GM23338 (cell line): ENCODE data around the gene GAS1.

Experiments used
- CREB1 ChIP-seq: fragments of 250-450 bp; sonication (Bioruptor Pico); IDR thresholded peaks from 2 replicates; pipeline ENCODE4 v1.5.0; 2020; ENCODE audit warnings: low read depth, mild to moderate bottlenecking, moderate library complexity
- CTCF ChIP-seq, 2 experiments: fragments of 200-600 bp in 1 of 2; sonication (generic) in 1 of 2; conservative IDR thresholded peaks; 2 replicates each; pipeline versions ENCODE4 v1.5.1 to v1.6.1; 2016 to 2017; ENCODE audit warnings: antibody characterized with exemption in 2 of 2, low read depth in 2 of 2, mild to moderate bottlenecking in 2 of 2, moderate library complexity in 1 of 2
- ETS1 ChIP-seq: IDR thresholded peaks from 2 replicates; pipeline ENCODE4 v1.6.1; 2016; ENCODE audit warnings: antibody characterized with exemption
- POLR2AphosphoS5 ChIP-seq: IDR thresholded peaks from 2 replicates; pipeline ENCODE4 v1.6.1; 2016; ENCODE audit warnings: antibody characterized with exemption, low read depth

- TF ChIP-seq ETS1 (no peak), POLR2AphosphoS5 (no peak), CTCF (conservative IDR thresholded peaks at IDR 0.05; ENCODE audit: low read depth in 2 of 2) (no peak), CREB1 (CRISPR knock-in tag) (no peak)
Observed at GRCh38 chr9:86902991-86903733, 44.1 kb downstream of the GAS1 start.
